ENCODE results near the gene GYPC. TPM values are rescaled to one million over a fixed set of nuclear protein-coding genes. Genes with fewer than 3 reads are reported as not detected.

GYPC gene
- total and polyA plus RNA-seq, 2 of the 4 experiments (the other 2 are of a cell fraction): 53.4 to 96.3 TPM

DNA sequence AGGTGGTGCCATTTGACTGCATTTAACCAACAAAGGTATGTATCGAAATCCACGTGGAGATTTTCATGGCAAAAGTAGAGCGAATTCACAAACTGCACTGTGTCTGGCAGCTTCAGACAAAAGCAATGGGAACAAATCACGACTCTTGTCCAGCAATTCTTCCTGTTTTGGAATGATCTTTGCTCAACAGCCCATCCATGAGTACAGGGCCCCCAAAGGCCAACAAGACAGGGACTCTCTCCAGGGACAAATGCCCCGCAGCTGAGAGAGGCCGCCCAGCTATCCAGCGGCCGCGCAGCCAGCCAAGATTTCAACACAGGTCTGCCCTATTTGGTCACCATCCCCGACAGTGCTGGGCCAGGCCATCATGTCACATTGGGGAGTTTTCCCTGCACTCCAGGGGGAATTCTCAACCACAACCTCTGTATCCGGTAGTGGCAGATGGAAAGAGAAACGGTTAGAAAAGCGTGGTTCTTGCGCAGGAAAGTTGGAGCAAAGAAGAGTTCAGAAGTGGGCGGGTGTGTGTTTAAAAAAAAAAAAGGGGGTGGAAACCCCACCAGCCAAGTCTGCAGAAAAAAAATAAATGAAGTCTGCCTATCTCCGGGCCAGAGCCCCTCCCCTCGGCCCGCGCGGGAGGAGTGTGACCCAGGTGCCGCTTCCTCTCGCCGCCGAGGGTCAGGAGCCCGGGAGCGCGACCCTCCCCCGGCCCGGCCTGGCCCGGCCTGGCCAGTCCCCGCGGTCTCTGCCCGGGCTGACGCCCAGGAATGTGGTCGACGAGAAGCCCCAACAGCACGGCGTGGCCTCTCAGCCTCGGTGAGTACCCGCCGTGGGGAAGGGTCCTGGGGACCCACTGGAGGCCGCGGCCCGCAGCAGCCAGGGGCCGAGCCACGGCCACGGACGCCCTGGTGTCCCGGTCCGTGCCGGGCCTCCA lies at the start of gene GYPC (continued):
- TF ChIP-seq, protein P1, sequence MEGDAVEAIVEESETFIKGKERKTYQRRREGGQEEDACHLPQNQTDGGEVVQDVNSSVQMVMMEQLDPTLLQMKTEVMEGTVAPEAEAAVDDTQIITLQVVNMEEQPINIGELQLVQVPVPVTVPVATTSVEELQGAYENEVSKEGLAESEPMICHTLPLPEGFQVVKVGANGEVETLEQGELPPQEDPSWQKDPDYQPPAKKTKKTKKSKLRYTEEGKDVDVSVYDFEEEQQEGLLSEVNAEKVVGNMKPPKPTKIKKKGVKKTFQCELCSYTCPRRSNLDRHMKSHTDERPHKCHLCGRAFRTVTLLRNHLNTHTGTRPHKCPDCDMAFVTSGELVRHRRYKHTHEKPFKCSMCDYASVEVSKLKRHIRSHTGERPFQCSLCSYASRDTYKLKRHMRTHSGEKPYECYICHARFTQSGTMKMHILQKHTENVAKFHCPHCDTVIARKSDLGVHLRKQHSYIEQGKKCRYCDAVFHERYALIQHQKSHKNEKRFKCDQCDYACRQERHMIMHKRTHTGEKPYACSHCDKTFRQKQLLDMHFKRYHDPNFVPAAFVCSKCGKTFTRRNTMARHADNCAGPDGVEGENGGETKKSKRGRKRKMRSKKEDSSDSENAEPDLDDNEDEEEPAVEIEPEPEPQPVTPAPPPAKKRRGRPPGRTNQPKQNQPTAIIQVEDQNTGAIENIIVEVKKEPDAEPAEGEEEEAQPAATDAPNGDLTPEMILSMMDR (conservative IDR thresholded peaks at IDR 0.05; ENCODE audit: low read depth, low read length): no peak
- TF ChIP-seq MXI1 (IDR thresholded peaks at IDR 0.05; ENCODE audit: borderline replicate concordance, low read depth, low read length) (no peak), RCOR1 (IDR thresholded peaks at IDR 0.05; ENCODE audit: insufficient replicate concordance, low read length) (no peak), RAD21 (IDR thresholded peaks at IDR 0.05; ENCODE audit: low read length) (no peak), RFX5 (IDR thresholded peaks at IDR 0.05; ENCODE audit: low read depth, low read length) (no peak)
